HCT116 (cell line): ENCODE results near the gene DHRS7B. TPM values are rescaled to one million over a fixed set of nuclear protein-coding genes. Genes with fewer than 3 reads are reported as not detected.
"Not testable (repeated sequence)": the region's sequence is repeated elsewhere in the genome, so short reads cannot be mapped to it uniquely, and the experiment has no call there.

Experiments used
- ATAC-seq: fragments of 200-7000 bp; cut with Tn5 transposase; 2 replicates; pipeline ENCODE4 v1.9.1; 2020; ENCODE audit warnings: mild to moderate bottlenecking, moderate library complexity
- BruUV-seq: library from RNA; stranded (reverse); fragments of 400-500 nt; replicated peaks from 2 replicates; lab custom pipeline; 2021; lab: Mats Ljungman, UMichigan
- CTCF ChIA-PET: fragments of 300-600 bp; sonication (Branson Sonifier 250); formaldehyde crosslinking; loops from one replicate; lab custom pipeline; 2021; ENCODE audit warnings: antibody characterized with exemption; lab: Charles Lee
- POLR2A ChIA-PET: fragments of 300-600, 350-600 bp; sonication (Branson Sonifier 250); formaldehyde crosslinking; loops from one replicate; lab custom pipeline; 2021; ENCODE audit warnings: antibody characterized with exemption; lab: Charles Lee
- RAD21 ChIA-PET, 2 experiments: fragments of 300-600 bp; sonication (Branson Sonifier 250); formaldehyde crosslinking; loops; one replicate each; lab custom pipeline; 2023; ENCODE audit warnings: low total read pairs in 2 of 2; ENCODE audit not compliant: uncharacterized antibody in 2 of 2, unreplicated experiment in 2 of 2, low non-redundant PET in 1 of 2; lab: Charles Lee
- DNase-seq: peaks from one replicate; pipeline ENCODE4 v3.0.0-alpha.2; 2010; ENCODE audit warnings: low read depth, low spot score
- H2AFZ ChIP-seq: fragments of 200-600 bp; shearing (Covaris generic), sonication (generic); 2 replicates; pipeline ENCODE4 v1.6.1; 2017; ENCODE audit warnings: low read depth, mixed run types, mixed read lengths, antibody characterized with exemption, low read length; ENCODE audit not compliant: poor library complexity, severe bottlenecking
- H3K27ac ChIP-seq: 2 replicates; pipeline ENCODE4 v1.5.1; 2012; ENCODE audit warnings: low read depth, low read length
- H3K27me3 ChIP-seq: fragments of 200-600 bp; sonication (generic); 2 replicates; pipeline ENCODE4 v1.6.1; 2016; ENCODE audit warnings: mixed run types, low read length, mixed read lengths; ENCODE audit not compliant: insufficient read depth
- H3K36me3 ChIP-seq, 2 experiments: fragments of 200-500 bp in 1 of 2; fragments of 200-600 bp in 1 of 2; sonication (Bioruptor generic) in 1 of 2; sonication (generic) in 1 of 2; 2 replicates each; pipeline versions ENCODE4 v1.5.1 to v1.6.1; 2014 to 2016; ENCODE audit warnings: low read length in 2 of 2, inconsistent platforms in 1 of 2, mixed read lengths in 1 of 2, mixed run types in 1 of 2; ENCODE audit not compliant: insufficient read depth in 2 of 2, control insufficient read depth in 1 of 2
- H3K4me1 ChIP-seq, 2 experiments: fragments of 200-600 bp in 1 of 2; sonication (generic) in 1 of 2; 2 replicates each; pipeline versions ENCODE4 v1.5.1 to v1.6.1; 2012 to 2017; ENCODE audit warnings: low read length in 2 of 2, inconsistent platforms in 1 of 2, mild to moderate bottlenecking in 1 of 2, mixed read lengths in 1 of 2, mixed run types in 1 of 2, moderate library complexity in 1 of 2; ENCODE audit not compliant: insufficient read depth in 2 of 2, control insufficient read depth in 1 of 2
- H3K4me2 ChIP-seq: fragments of 200-600 bp; sonication (generic); 2 replicates; pipeline ENCODE4 v1.6.1; 2017; ENCODE audit warnings: mixed run types, low read length, mixed read lengths
- H3K4me3 ChIP-seq, 2 experiments: fragments of 200-600 bp in 1 of 2; sonication (generic) in 1 of 2; replicated peaks in 1 of 2; 2 replicates each; pipeline ENCODE4 v1.5.1; 2011 to 2016; ENCODE audit warnings: low read length in 2 of 2, control low read depth in 1 of 2, low read depth in 1 of 2, mild to moderate bottlenecking in 1 of 2, mixed read lengths in 1 of 2, mixed run types in 1 of 2
- H3K79me2 ChIP-seq: fragments of 200-600 bp; sonication (generic); 2 replicates; pipeline ENCODE4 v1.6.1; 2017; ENCODE audit warnings: mild to moderate bottlenecking, mixed run types, low read length, moderate library complexity, mixed read lengths; ENCODE audit not compliant: insufficient read depth
- H3K9ac ChIP-seq: fragments of 200-600 bp; sonication (generic); 2 replicates; pipeline ENCODE4 v1.6.1; 2016; ENCODE audit warnings: low read length, mixed read lengths
- H3K9me2 ChIP-seq: fragments of 200-600 bp; sonication (generic), shearing (Covaris generic); 2 replicates; pipeline ENCODE4 v1.6.1; 2017; ENCODE audit warnings: mixed run types, mild to moderate bottlenecking, moderate library complexity; ENCODE audit not compliant: insufficient read depth
- H3K9me3 ChIP-seq, 2 experiments: fragments of 200-500 bp in 1 of 2; fragments of 200-600 bp in 1 of 2; sonication (Bioruptor generic) in 1 of 2; sonication (generic) in 1 of 2; 2 replicates each; pipeline ENCODE4 v1.6.1; 2014 to 2017; ENCODE audit warnings: low read length in 2 of 2, mixed read lengths in 2 of 2, inconsistent platforms in 1 of 2, low read depth in 1 of 2, mild to moderate bottlenecking in 1 of 2, mixed run types in 1 of 2, moderate library complexity in 1 of 2; ENCODE audit not compliant: control insufficient read depth in 1 of 2, insufficient read depth in 1 of 2
- H4K20me1 ChIP-seq: fragments of 200-600 bp; sonication (generic), shearing (Covaris generic); 2 replicates; pipeline ENCODE4 v1.6.1; 2017; ENCODE audit warnings: mixed run types, mild to moderate bottlenecking, moderate library complexity; ENCODE audit not compliant: insufficient read depth
- CBX3 ChIP-seq: IDR thresholded peaks from 2 replicates; pipeline ENCODE4 v1.6.1; 2012; ENCODE audit warnings: low read depth
- TCF7L2 ChIP-seq: IDR thresholded peaks from 2 replicates; pipeline ENCODE4 v1.7.0; 2011; ENCODE audit warnings: borderline replicate concordance, inconsistent platforms; ENCODE audit not compliant: insufficient read depth, insufficient read length; ENCODE audit errors: extremely low read depth
- ZNF274 ChIP-seq: fragments of 200-500 bp; sonication (Bioruptor generic); IDR thresholded peaks from 2 replicates; pipeline ENCODE4 v1.6.1; 2014; ENCODE audit warnings: mild to moderate bottlenecking, low read depth, low read length, inconsistent platforms
- intact Hi-C: fragments of 100-400 bp; cut with micrococcal nuclease; formaldehyde crosslinking; loops from 2 replicates; pipeline ENCODE4 v1.10.0; 2022
- total RNA-seq: library from RNA; stranded (reverse); gene quantifications from one replicate; pipeline ENCODE4 v1.2.1, GENCODE V29; 2021; ENCODE audit not compliant: unreplicated experiment

DHRS7B gene
- total RNA-seq, 1 experiment from 2014 or later: 19.6 TPM

- no peaks in the 10 kb centered on the region for H3K79me2 ChIP-seq
- H2AFZ ChIP-seq: no peak overlapping the region
- no peaks in the 10 kb centered on the region for H3K9me2 ChIP-seq
- no TSS peak for BruUV-seq
- H3K27ac ChIP-seq: no peak overlapping the region
- H3K27me3 ChIP-seq: no peaks in the 10 kb centered on the region
- no peaks in the 10 kb centered on the region for H3K9me3 ChIP-seq
- no peak overlapping the region for H3K4me3 ChIP-seq
- DNase-seq: peak; percentile 48
- peaks cover 0 to 6% of the 10 kb centered on the region in 2 experiments; a peak in 1 of 4 replicates for H3K4me1 ChIP-seq
- POLR2A ChIA-PET: interaction anchor here (2.0 kb wide), 1 partner anchor 17 kb away, joined by 8 read pairs; no protein-coding TSS in a partner anchor
- CTCF ChIA-PET: no interaction called here
- RAD21 ChIA-PET: no interaction called here
- no peaks in the 10 kb centered on the region for H4K20me1 ChIP-seq
- peak; percentile 85 for ATAC-seq
- no peaks in the 10 kb centered on the region for H3K36me3 ChIP-seq
- H3K4me2 ChIP-seq: peak overlapping the region; percentile 17
- TF ChIP-seq TCF7L2 (no peak), CBX3 (no peak), ZNF274 (no peak)
- H3K9ac ChIP-seq: no peak overlapping the region
- intact Hi-C loops: no loop called here
Observed at GRCh38 chr17:21082001-21082436, 44.7 kb upstream of the DHRS7B start.

DNA sequence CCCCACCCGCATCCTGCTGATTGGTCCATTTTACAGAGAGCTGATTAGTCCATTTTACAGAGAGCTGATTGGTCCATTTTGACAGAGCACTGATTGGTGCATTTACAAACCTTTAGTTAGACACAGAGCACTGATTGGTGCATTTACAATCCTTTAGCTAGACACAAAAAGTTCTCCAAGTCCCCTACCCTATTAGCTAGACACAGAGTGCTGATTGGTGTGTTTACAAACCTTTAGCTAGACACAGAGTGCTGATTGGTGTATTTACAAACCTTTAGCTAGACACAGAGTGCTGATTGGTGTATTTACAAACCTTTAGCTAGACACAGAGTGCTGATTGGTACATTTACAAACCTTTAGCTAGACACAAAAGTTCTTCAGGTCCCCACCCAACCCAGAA, 41.5 kb upstream of the DHRS7B start:
- H4K20me1 ChIP-seq, H3K27me3 ChIP-seq, H3K27ac ChIP-seq, H3K36me3 ChIP-seq, H3K4me2 ChIP-seq, H3K9me3 ChIP-seq, H3K4me3 ChIP-seq, RAD21 ChIA-PET, intact Hi-C loops, H2AFZ ChIP-seq, DNase-seq, H3K9ac ChIP-seq, POLR2A ChIA-PET, BruUV-seq, CTCF ChIA-PET, H3K9me2 ChIP-seq, ATAC-seq, H3K79me2 ChIP-seq: not testable (repeated sequence)
- peaks cover 0 to 10% of the 10 kb centered on the region in 2 experiments; a peak in 1 of 4 replicates for H3K4me1 ChIP-seq
